ENCODE measurements around the gene B3GNT8. TPM values are rescaled to one million over a fixed set of nuclear protein-coding genes. Genes with fewer than 3 reads are reported as not detected.

The B3GNT8 gene
- total and polyA plus RNA-seq, 2 of the 8 experiments (the other 6 are each of a cell fraction or from before 2014, with no cell fraction given) = 0.67 to 0.86 TPM

- TF ChIP-seq CHD7 (IDR thresholded peaks at IDR 0.05; ENCODE audit: insufficient replicate concordance, low read length) (no peak), SIRT6 (IDR thresholded peaks at IDR 0.05; ENCODE audit: low read length) (no peak), ZNF274 (IDR thresholded peaks at IDR 0.05; ENCODE audit: borderline replicate concordance, extremely low read depth, low read length) (no peak), CTCF (IDR thresholded peaks at IDR 0.05; ENCODE audit: control extremely low read depth in 1 of 3, insufficient read depth in 1 of 3, low read depth in 1 of 3, low read length in 3 of 3) (no peak), CTBP2 (IDR thresholded peaks at IDR 0.05; ENCODE audit: borderline replicate concordance, insufficient read depth, insufficient read length, low read length) (no peak), EGR1 (IDR thresholded peaks at IDR 0.05; ENCODE audit: borderline replicate concordance, low read depth, low read length) (no peak)
Measured at GRCh38 chr19:41397086-41398049, 29.8 kb downstream of the B3GNT8 start, which contains the start of the genes BCKDHA and EXOSC5 (continued).

Measured in H1 (cell line).